ENCODE measurements around the gene KANSL1. TPM values are rescaled to one million over a fixed set of nuclear protein-coding genes. Genes with fewer than 3 reads are reported as not detected.

Gene KANSL1
- polyA plus RNA-seq, 2 donors: 14.6 to 25.4 TPM

- H3K9me3 ChIP-seq (ENCODE audit: control insufficient read depth in 2 of 2, insufficient read depth in 1 of 2, low read depth in 1 of 2, low read length in 1 of 2): no peaks in the 10 kb centered on the region
- no peaks in the 10 kb centered on the region for H3K27me3 ChIP-seq (ENCODE audit: control insufficient read depth in 1 of 2, insufficient read depth in 2 of 2, low read length in 2 of 2)
- no peak overlapping the region for H3K27ac ChIP-seq (ENCODE audit: low read depth in 2 of 2, low read length in 1 of 2)
- WGBS, 2 donors: 57 to 64% methylated on average over 4 of the region's 4 CpGs
- H3K4me1 ChIP-seq (ENCODE audit: control insufficient read depth in 2 of 2, insufficient read depth in 2 of 2, low read length in 1 of 2): no peaks in the 10 kb centered on the region
- H3K36me3 ChIP-seq (ENCODE audit: control insufficient read depth in 2 of 2, insufficient read depth in 2 of 2, low read length in 1 of 2): no peaks in the 10 kb centered on the region
- no peak overlapping the region for H3K4me3 ChIP-seq (ENCODE audit: low read depth in 1 of 2, low read length in 2 of 2)
Measured at GRCh38 chr17:46056800-46057304, 136.4 kb downstream of the KANSL1 start.

- Histone ChIP-seq H3K27ac (ENCODE audit: low read depth in 2 of 2, low read length in 1 of 2) (no peak overlapping the region), H3K4me1 (ENCODE audit: control insufficient read depth in 2 of 2, insufficient read depth in 2 of 2, low read length in 1 of 2) (no peaks in the 10 kb centered on the region), H3K27me3 (ENCODE audit: control insufficient read depth in 1 of 2, insufficient read depth in 2 of 2, low read length in 2 of 2) (no peaks in the 10 kb centered on the region), H3K36me3 (ENCODE audit: control insufficient read depth in 2 of 2, insufficient read depth in 2 of 2, low read length in 1 of 2) (peaks cover 5 to 7% of the 10 kb centered on the region in 2 donors), H3K9me3 (ENCODE audit: control insufficient read depth in 2 of 2, insufficient read depth in 1 of 2, low read depth in 1 of 2, low read length in 1 of 2) (no peaks in the 10 kb centered on the region), H3K4me3 (ENCODE audit: low read depth in 1 of 2, low read length in 2 of 2) (no peak overlapping the region)
- WGBS, 2 donors: 86 to 94% methylated on average over 8 of the region's 8 CpGs
Measured at GRCh38 chr17:46053911-46054534, 139.2 kb downstream of the KANSL1 start.

GRCh38 chr17:46049656-46050055, 143.6 kb downstream of the KANSL1 start:
- Histone ChIP-seq H3K4me3 (ENCODE audit: low read depth in 1 of 2, low read length in 2 of 2) (no peak overlapping the region), H3K9me3 (ENCODE audit: control insufficient read depth in 2 of 2, insufficient read depth in 1 of 2, low read depth in 1 of 2, low read length in 1 of 2) (no peaks in the 10 kb centered on the region), H3K27ac (ENCODE audit: low read depth in 2 of 2, low read length in 1 of 2) (no peak overlapping the region), H3K27me3 (ENCODE audit: control insufficient read depth in 1 of 2, insufficient read depth in 2 of 2, low read length in 2 of 2) (no peaks in the 10 kb centered on the region), H3K36me3 (ENCODE audit: control insufficient read depth in 2 of 2, insufficient read depth in 2 of 2, low read length in 1 of 2) (peaks cover 10 to 19% of the 10 kb centered on the region in 2 donors), H3K4me1 (ENCODE audit: control insufficient read depth in 2 of 2, insufficient read depth in 2 of 2, low read length in 1 of 2) (peaks cover 0 to 3% of the 10 kb centered on the region in 2 donors)
- 94 to 96% methylated on average over 5 of the region's 5 CpGs for WGBS, 2 donors

- no peak overlapping the region for H3K27ac ChIP-seq (ENCODE audit: low read depth in 2 of 2, low read length in 1 of 2)
- 89 to 93% methylated on average over 8 of the region's 8 CpGs for WGBS, 2 donors
- peaks cover 10 to 19% of the 10 kb centered on the region in 2 donors for H3K36me3 ChIP-seq (ENCODE audit: control insufficient read depth in 2 of 2, insufficient read depth in 2 of 2, low read length in 1 of 2)
Measured at GRCh38 chr17:46047856-46048255, 145.4 kb downstream of the KANSL1 start.

GRCh38 chr17:46047398-46047797, 145.8 kb downstream of the KANSL1 start:
- Histone ChIP-seq H3K4me3 (ENCODE audit: low read depth in 1 of 2, low read length in 2 of 2) (no peak overlapping the region), H3K27ac (ENCODE audit: low read depth in 2 of 2, low read length in 1 of 2) (no peak overlapping the region), H3K36me3 (ENCODE audit: control insufficient read depth in 2 of 2, insufficient read depth in 2 of 2, low read length in 1 of 2) (peaks cover 10 to 19% of the 10 kb centered on the region in 2 donors), H3K27me3 (ENCODE audit: control insufficient read depth in 1 of 2, insufficient read depth in 2 of 2, low read length in 2 of 2) (no peaks in the 10 kb centered on the region), H3K9me3 (ENCODE audit: control insufficient read depth in 2 of 2, insufficient read depth in 1 of 2, low read depth in 1 of 2, low read length in 1 of 2) (no peaks in the 10 kb centered on the region), H3K4me1 (ENCODE audit: control insufficient read depth in 2 of 2, insufficient read depth in 2 of 2, low read length in 1 of 2) (peaks cover 0 to 3% of the 10 kb centered on the region in 2 donors)
- 93 to 94% methylated on average over 5 of the region's 5 CpGs for WGBS, 2 donors

More at GRCh38 chr17:46047856-46048255, 145.4 kb downstream of the KANSL1 start:
- H3K4me1 ChIP-seq (ENCODE audit: control insufficient read depth in 2 of 2, insufficient read depth in 2 of 2, low read length in 1 of 2): peaks cover 0 to 3% of the 10 kb centered on the region in 2 donors
- H3K27me3 ChIP-seq (ENCODE audit: control insufficient read depth in 1 of 2, insufficient read depth in 2 of 2, low read length in 2 of 2): no peaks in the 10 kb centered on the region
- H3K9me3 ChIP-seq (ENCODE audit: control insufficient read depth in 2 of 2, insufficient read depth in 1 of 2, low read depth in 1 of 2, low read length in 1 of 2): no peaks in the 10 kb centered on the region
- H3K4me3 ChIP-seq (ENCODE audit: low read depth in 1 of 2, low read length in 2 of 2): no peak overlapping the region

GRCh38 chr17:46046957-46047356, 146.3 kb downstream of the KANSL1 start:
- peaks cover 10 to 19% of the 10 kb centered on the region in 2 donors for H3K36me3 ChIP-seq (ENCODE audit: control insufficient read depth in 2 of 2, insufficient read depth in 2 of 2, low read length in 1 of 2)
- no peaks in the 10 kb centered on the region for H3K27me3 ChIP-seq (ENCODE audit: control insufficient read depth in 1 of 2, insufficient read depth in 2 of 2, low read length in 2 of 2)
- H3K27ac ChIP-seq (ENCODE audit: low read depth in 2 of 2, low read length in 1 of 2): no peak overlapping the region
- WGBS, 2 donors: 52 to 66% methylated on average over 1 of the region's 1 CpG
- no peaks in the 10 kb centered on the region for H3K9me3 ChIP-seq (ENCODE audit: control insufficient read depth in 2 of 2, insufficient read depth in 1 of 2, low read depth in 1 of 2, low read length in 1 of 2)
- H3K4me1 ChIP-seq (ENCODE audit: control insufficient read depth in 2 of 2, insufficient read depth in 2 of 2, low read length in 1 of 2): peaks cover 0 to 3% of the 10 kb centered on the region in 2 donors
- H3K4me3 ChIP-seq (ENCODE audit: low read depth in 1 of 2, low read length in 2 of 2): no peak overlapping the region

GRCh38 chr17:46045639-46046038, 147.6 kb downstream of the KANSL1 start:
- 77 to 82% methylated on average over 3 of the region's 3 CpGs for WGBS, 2 donors
- H3K27me3 ChIP-seq (ENCODE audit: control insufficient read depth in 1 of 2, insufficient read depth in 2 of 2, low read length in 2 of 2): no peaks in the 10 kb centered on the region
- H3K4me1 ChIP-seq (ENCODE audit: control insufficient read depth in 2 of 2, insufficient read depth in 2 of 2, low read length in 1 of 2): peaks cover 0 to 3% of the 10 kb centered on the region in 2 donors
- H3K4me3 ChIP-seq (ENCODE audit: low read depth in 1 of 2, low read length in 2 of 2): no peak overlapping the region
- H3K9me3 ChIP-seq (ENCODE audit: control insufficient read depth in 2 of 2, insufficient read depth in 1 of 2, low read depth in 1 of 2, low read length in 1 of 2): no peaks in the 10 kb centered on the region
- H3K36me3 ChIP-seq (ENCODE audit: control insufficient read depth in 2 of 2, insufficient read depth in 2 of 2, low read length in 1 of 2): peaks cover 10 to 19% of the 10 kb centered on the region in 2 donors
- H3K27ac ChIP-seq (ENCODE audit: low read depth in 2 of 2, low read length in 1 of 2): peak overlapping the region; percentile 12 to 20

GRCh38 chr17:46044989-46045388, 148.2 kb downstream of the KANSL1 start:
- WGBS, 2 donors: 47 to 59% methylated on average over 2 of the region's 2 CpGs
- no peak overlapping the region for H3K4me3 ChIP-seq (ENCODE audit: low read depth in 1 of 2, low read length in 2 of 2)
- H3K27ac ChIP-seq (ENCODE audit: low read depth in 2 of 2, low read length in 1 of 2): no peak overlapping the region
- H3K36me3 ChIP-seq (ENCODE audit: control insufficient read depth in 2 of 2, insufficient read depth in 2 of 2, low read length in 1 of 2): peaks cover 7 to 17% of the 10 kb centered on the region in 2 donors
- peaks cover 0 to 3% of the 10 kb centered on the region in 2 donors for H3K4me1 ChIP-seq (ENCODE audit: control insufficient read depth in 2 of 2, insufficient read depth in 2 of 2, low read length in 1 of 2)
- no peaks in the 10 kb centered on the region for H3K27me3 ChIP-seq (ENCODE audit: control insufficient read depth in 1 of 2, insufficient read depth in 2 of 2, low read length in 2 of 2)
- no peaks in the 10 kb centered on the region for H3K9me3 ChIP-seq (ENCODE audit: control insufficient read depth in 2 of 2, insufficient read depth in 1 of 2, low read depth in 1 of 2, low read length in 1 of 2)

GRCh38 chr17:46044286-46044928, 148.8 kb downstream of the KANSL1 start:
- peaks cover 0 to 3% of the 10 kb centered on the region in 2 donors for H3K4me1 ChIP-seq (ENCODE audit: control insufficient read depth in 2 of 2, insufficient read depth in 2 of 2, low read length in 1 of 2)
- 45 to 46% methylated on average over 5 of the region's 5 CpGs for whole genome bisulfite sequencing, 2 donors
- H3K4me3 ChIP-seq (ENCODE audit: low read depth in 1 of 2, low read length in 2 of 2): no peak overlapping the region
- no peaks in the 10 kb centered on the region for H3K9me3 ChIP-seq (ENCODE audit: control insufficient read depth in 2 of 2, insufficient read depth in 1 of 2, low read depth in 1 of 2, low read length in 1 of 2)
- no peaks in the 10 kb centered on the region for H3K27me3 ChIP-seq (ENCODE audit: control insufficient read depth in 1 of 2, insufficient read depth in 2 of 2, low read length in 2 of 2)
- no peak overlapping the region for H3K27ac ChIP-seq (ENCODE audit: low read depth in 2 of 2, low read length in 1 of 2)
- H3K36me3 ChIP-seq (ENCODE audit: control insufficient read depth in 2 of 2, insufficient read depth in 2 of 2, low read length in 1 of 2): peaks cover 4 to 16% of the 10 kb centered on the region in 2 donors
